Cerebellar cortex (tissue), 1 donor: ENCODE measurements around the gene ARMCX1.
"Not testable (repeated sequence)": the region's sequence is repeated elsewhere in the genome, so short reads cannot be mapped to it uniquely, and the experiment has no call there.

Source experiments
- DNase-seq: peaks from one replicate; pipeline ENCODE4 v3.0.0-alpha.2; 2015; ENCODE audit warnings: low spot score

ARMCX1 gene

GRCh38 chrX:101550362-101550750 is at the start of gene ARMCX1:
Gene ARMCX1, plus strand, starts transcription at chrX:101550547. Its CDS starts 2,384 bp downstream, at chrX:101552931.
- DNase-seq, result peak; percentile 74

DNA sequence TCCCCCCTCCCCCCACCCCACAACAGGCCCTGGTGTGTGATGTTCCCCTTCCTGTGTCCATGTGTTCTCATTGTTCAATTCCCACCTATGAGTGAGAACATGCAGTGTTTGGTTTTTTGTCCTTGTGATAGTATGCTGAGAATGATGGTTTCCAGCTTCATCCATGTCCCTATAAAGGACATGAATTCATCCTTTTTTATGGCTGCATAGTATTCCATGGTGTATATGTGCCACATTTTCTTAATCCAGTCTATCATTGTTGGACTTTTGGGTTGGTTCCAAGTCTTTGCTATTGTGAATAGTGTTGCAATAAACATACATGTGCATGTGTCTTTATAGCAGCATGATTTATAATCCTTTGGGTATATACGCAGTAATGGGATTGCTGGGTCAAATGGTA is 47.4 kb upstream of the ARMCX1 start:
- not testable (repeated sequence) for DNase-seq

DNA sequence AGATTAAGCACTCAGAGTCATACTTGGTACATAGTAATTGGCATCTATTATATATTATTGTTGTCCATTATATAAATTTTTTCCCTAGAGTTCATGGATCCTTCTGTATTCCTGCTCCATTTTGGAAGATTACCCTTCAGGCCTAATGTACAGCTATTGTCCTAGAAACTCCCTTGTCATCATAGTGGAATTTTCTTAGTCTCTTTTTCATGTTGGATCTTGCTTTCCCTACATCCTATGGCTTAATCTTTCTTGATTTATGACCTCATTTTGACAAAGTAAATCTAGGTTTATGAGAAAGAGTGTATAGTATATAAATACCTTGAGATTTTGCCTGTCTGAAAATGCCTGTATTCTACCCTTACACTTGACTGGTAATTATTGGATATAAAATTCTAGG is 43.0 kb upstream of the ARMCX1 start:
- DNase-seq, result no peak

- DNase-seq, result no peak
Observed at GRCh38 chrX:101507986-101508385, 42.4 kb upstream of the ARMCX1 start.

DNA sequence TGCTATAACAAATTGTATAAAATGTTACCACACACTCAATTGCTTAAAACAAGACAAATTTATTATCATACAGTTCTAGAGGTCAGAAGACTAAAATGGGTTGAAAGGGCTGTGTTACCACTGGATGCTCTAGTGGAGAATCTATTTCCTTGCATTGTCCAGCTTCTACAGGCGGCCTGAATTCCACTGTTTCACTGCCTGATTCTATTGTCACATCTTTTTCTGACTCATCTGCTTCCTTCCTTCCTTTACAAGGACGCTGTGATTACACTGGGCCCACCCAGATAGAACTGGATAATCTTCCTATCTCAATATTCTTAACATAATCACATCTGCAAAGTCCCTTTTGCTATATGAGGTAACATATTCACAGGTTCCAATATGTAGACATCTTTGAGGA is 19.4 kb upstream of the ARMCX1 start:
- DNase-seq, result no peak

GRCh38 chrX:101539116-101539515 is 11.2 kb upstream of the ARMCX1 start:
- DNase-seq, result no peak

- peak; percentile 17 for DNase-seq
Observed at GRCh38 chrX:101550751-101551379, 518 bp downstream of the ARMCX1 start.

DNA sequence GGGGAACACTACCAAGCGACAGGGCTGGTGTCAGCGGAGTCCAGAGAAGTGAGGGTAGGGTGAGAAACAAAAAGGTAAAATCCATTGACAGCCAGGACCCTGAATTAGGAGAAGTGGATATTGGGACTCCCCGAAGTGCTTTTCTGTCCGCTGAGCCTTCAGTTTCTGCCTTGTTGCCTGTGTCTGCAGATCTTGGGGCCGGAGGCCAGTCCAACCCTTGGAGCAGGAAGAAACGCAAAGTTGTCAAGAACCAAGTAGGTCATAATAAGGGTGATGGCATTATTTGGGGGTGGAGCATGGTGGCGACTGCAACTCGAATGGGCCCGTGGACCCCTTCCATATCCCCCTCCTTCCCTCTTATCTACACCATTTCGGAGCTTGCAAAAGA is 1.0 kb downstream of the ARMCX1 start:
- DNase-seq, result peak; percentile 3

DNA sequence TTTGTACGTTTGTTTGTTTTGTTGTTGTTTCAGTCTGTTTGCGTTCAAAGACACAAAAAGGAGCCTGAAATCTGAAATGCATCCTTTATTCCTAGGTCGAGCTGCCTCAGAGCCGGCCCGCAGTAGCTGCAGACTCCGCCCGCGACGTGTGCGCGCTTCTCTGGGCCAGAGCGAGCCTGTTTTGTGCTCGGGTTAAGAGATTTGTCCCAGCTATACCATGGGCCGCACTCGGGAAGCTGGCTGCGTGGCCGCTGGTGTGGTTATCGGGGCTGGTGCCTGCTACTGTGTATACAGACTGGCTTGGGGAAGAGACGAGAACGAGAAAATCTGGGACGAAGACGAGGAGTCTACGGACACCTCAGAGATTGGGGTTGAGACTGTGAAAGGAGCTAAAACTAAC is 2.4 kb downstream of the ARMCX1 start:
- no peak for DNase-seq

GRCh38 chrX:101564651-101565050 is 14.3 kb downstream of the ARMCX1 start:
- DNase-seq, result no peak

GRCh38 chrX:101595739-101596419 is 45.5 kb downstream of the ARMCX1 start:
- DNase-seq, result peak; percentile 72

DNA sequence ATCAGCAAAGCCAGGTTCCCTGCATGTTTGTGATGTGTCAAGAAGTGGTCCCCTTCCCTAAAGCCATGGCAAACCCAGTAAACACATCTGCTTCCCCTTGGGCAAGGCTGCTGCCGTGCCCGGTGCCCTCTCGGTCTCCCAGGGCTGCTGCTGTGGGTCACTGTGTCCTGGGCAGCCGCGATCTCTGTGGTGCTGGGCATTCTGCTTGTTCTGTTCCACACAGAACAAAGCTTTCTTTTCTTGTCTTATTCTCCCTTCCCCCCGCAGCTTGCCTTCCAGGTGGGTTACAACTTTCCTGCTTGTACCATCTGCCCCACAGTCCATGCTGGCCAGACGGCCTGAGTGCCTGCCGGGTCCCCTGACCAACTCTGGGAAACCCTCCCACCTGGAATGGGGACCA is 49.2 kb downstream of the ARMCX1 start:
- DNase-seq, result not testable (repeated sequence)

- no peak for DNase-seq
Observed at GRCh38 chrX:101602077-101602476, 51.7 kb downstream of the ARMCX1 start.
